Astrocyte (in vitro differentiated cells and primary cell): ENCODE results near the gene FAM83C.

Source experiments
- CTCF ChIP-seq: IDR thresholded peaks from 2 replicates; pipeline ENCODE4 v1.5.1; 2011; ENCODE audit warnings: low read depth, mild to moderate bottlenecking, inconsistent platforms, low read length, moderate library complexity; ENCODE audit not compliant: insufficient read depth
- EZH2 ChIP-seq: IDR thresholded peaks from 2 replicates; pipeline ENCODE4 v1.6.1; 2012; ENCODE audit warnings: mild to moderate bottlenecking, low read length, inconsistent platforms; ENCODE audit not compliant: insufficient read depth

- no peak for TF ChIP-seq EZH2
- TF ChIP-seq CTCF = no peak
Observed at GRCh38 chr20:35303382-35303734, 11.1 kb upstream of the FAM83C start.
